Stomach (tissue), 4 donors: Measurements from ENCODE around the gene C2CD3.

Source experiments
- EP300 ChIP-seq: sonication (generic); formaldehyde crosslinking; IDR thresholded peaks from one replicate; pipeline ENCODE4 v1.6.1; 2017; ENCODE audit warnings: antibody characterized with exemption
- POLR2A ChIP-seq, 4 donors: fragments of 450-650 bp; IDR thresholded peaks; one replicate each; pipeline ENCODE4 v1.6.1; 2016; ENCODE audit warnings: antibody characterized with exemption in 4 of 4, control low read depth in 2 of 4, mild to moderate bottlenecking in 1 of 4, moderate library complexity in 1 of 4
- POLR2AphosphoS5 ChIP-seq, 3 donors: sonication (generic); formaldehyde crosslinking; IDR thresholded peaks; one replicate each; pipeline ENCODE4 v1.6.1; 2016; ENCODE audit warnings: antibody characterized with exemption in 3 of 3
- TF ChIP-seq, protein P1 (sequence below), 7 experiments: fragments of 450-650 bp in 4 of 7; fragments of 200-600 bp in 3 of 7; sonication (generic) in 3 of 7; IDR thresholded peaks; one replicate each; pipeline ENCODE4 v1.5.1; 2016 to 2019; ENCODE audit warnings: antibody characterized with exemption in 7 of 7, control low read depth in 2 of 7, mild to moderate bottlenecking in 1 of 7

DNA sequence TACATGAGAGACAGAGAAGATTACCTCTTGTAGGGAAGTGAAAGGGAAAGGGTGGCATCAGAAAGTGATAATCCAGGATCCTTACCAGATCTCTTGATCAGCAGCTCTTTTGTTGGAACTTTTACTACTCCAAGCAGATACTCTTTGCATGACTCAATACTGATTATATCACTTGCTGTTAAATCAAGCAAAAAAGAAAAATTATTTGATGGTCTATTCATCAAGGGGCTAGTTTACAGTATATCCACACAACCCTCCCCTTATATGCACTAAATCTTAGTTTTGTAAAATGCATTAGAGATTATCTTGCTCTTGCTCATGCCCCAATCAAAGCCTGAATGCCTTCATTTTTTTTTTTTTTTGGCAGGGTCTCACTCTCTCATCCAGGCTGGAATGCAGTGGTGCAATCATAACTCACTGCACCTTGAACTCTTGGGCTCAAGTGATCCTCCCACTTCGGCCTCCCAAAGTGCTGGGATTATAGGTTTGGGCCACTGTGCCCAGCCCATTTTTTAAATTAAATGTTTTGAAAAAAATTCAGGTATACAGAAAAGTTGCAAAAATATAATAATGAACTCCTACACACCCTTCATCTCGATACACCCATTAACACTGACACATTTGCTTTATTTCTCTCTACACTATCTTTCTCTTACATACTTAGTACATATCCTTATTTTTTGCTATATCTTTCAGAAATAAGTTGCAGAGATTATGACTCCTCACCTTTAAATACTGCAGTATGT lies 85.8 kb downstream of the C2CD3 start:
- TF ChIP-seq, protein P1, sequence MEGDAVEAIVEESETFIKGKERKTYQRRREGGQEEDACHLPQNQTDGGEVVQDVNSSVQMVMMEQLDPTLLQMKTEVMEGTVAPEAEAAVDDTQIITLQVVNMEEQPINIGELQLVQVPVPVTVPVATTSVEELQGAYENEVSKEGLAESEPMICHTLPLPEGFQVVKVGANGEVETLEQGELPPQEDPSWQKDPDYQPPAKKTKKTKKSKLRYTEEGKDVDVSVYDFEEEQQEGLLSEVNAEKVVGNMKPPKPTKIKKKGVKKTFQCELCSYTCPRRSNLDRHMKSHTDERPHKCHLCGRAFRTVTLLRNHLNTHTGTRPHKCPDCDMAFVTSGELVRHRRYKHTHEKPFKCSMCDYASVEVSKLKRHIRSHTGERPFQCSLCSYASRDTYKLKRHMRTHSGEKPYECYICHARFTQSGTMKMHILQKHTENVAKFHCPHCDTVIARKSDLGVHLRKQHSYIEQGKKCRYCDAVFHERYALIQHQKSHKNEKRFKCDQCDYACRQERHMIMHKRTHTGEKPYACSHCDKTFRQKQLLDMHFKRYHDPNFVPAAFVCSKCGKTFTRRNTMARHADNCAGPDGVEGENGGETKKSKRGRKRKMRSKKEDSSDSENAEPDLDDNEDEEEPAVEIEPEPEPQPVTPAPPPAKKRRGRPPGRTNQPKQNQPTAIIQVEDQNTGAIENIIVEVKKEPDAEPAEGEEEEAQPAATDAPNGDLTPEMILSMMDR (IDR thresholded peaks at IDR 0.05): no peak
- TF ChIP-seq POLR2A (IDR thresholded peaks at IDR 0.05) (no peak), EP300 (no peak), POLR2AphosphoS5 (IDR thresholded peaks at IDR 0.05) (no peak)
